HUES48 (cell line): ENCODE results near the gene STX3.

ENCODE experiments used
- H3K27ac ChIP-seq: one replicate; pipeline ENCODE4 v1.7.0; 2013; ENCODE audit warnings: low read depth, low read length, inconsistent platforms
- H3K27me3 ChIP-seq: 2 replicates; pipeline ENCODE4 v1.6.1; 2013; ENCODE audit warnings: mild to moderate bottlenecking, low read length; ENCODE audit not compliant: control insufficient read depth, insufficient read depth
- H3K36me3 ChIP-seq: 2 replicates; pipeline ENCODE4 v1.6.1; 2013; ENCODE audit warnings: low read length; ENCODE audit not compliant: control insufficient read depth, insufficient read depth
- H3K4me1 ChIP-seq: 2 replicates; pipeline ENCODE4 v1.6.1; 2013; ENCODE audit warnings: mild to moderate bottlenecking, low read length; ENCODE audit not compliant: control insufficient read depth, insufficient read depth
- H3K4me3 ChIP-seq: 2 replicates; pipeline ENCODE4 v1.5.1; 2013; ENCODE audit warnings: mild to moderate bottlenecking, low read depth, low read length
- H3K9ac ChIP-seq: 2 replicates; pipeline ENCODE4 v1.6.1; 2013; ENCODE audit warnings: mild to moderate bottlenecking, low read depth, low read length, moderate library complexity
- H3K9me3 ChIP-seq: 2 replicates; pipeline ENCODE4 v1.6.1; 2013; ENCODE audit warnings: low read length; ENCODE audit not compliant: control insufficient read depth, insufficient read depth

STX3 gene

DNA sequence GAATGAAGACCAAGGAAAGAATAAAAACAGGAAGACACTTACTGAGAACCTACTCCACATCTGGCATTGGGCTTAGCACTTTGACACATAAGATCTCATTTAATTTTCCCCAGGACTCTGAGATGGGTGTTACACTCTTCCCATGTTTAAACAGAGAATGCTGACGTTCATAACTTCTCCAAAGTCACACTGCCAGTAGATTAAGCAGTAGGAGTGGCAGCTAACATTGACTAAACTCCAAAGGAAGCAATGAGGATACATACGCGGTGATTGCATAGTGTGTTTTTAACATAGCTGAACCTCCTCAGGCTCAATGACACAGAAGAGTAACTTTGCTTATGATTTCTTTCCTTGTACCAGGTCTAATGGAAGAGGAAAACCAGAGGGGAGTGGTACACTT lies 27.0 kb upstream of the STX3 start:
- no peak overlapping the region for H3K27ac ChIP-seq

GRCh38 chr11:59728913-59729312 lies 26.3 kb upstream of the STX3 start:
- Histone ChIP-seq H3K4me3 (no peak overlapping the region), H3K27me3 (no peaks in the 10 kb centered on the region), H3K9ac (no peak overlapping the region), H3K4me1 (no peaks in the 10 kb centered on the region), H3K36me3 (no peaks in the 10 kb centered on the region), H3K9me3 (no peaks in the 10 kb centered on the region), H3K27ac (no peak overlapping the region)

More for the DNA sequence above, 27.0 kb upstream of the STX3 start:
- no peak overlapping the region for H3K9ac ChIP-seq
- H3K4me3 ChIP-seq: no peak overlapping the region
- no peaks in the 10 kb centered on the region for H3K4me1 ChIP-seq
- H3K36me3 ChIP-seq: no peaks in the 10 kb centered on the region
- H3K27me3 ChIP-seq: no peaks in the 10 kb centered on the region
- no peaks in the 10 kb centered on the region for H3K9me3 ChIP-seq

GRCh38 chr11:59729834-59730233 lies 25.3 kb upstream of the STX3 start:
- H3K27ac ChIP-seq: no peak overlapping the region
- no peak overlapping the region for H3K9ac ChIP-seq
- no peak overlapping the region for H3K4me3 ChIP-seq
- no peaks in the 10 kb centered on the region for H3K4me1 ChIP-seq
- no peaks in the 10 kb centered on the region for H3K36me3 ChIP-seq
- H3K9me3 ChIP-seq: no peaks in the 10 kb centered on the region
- H3K27me3 ChIP-seq: no peaks in the 10 kb centered on the region

GRCh38 chr11:59730896-59731565 lies 24.1 kb upstream of the STX3 start:
- Histone ChIP-seq H3K4me3 (no peak overlapping the region), H3K4me1 (no peaks in the 10 kb centered on the region)

GRCh38 chr11:59746111-59746510 lies 9.1 kb upstream of the STX3 start:
- Histone ChIP-seq H3K36me3 (no peaks in the 10 kb centered on the region), H3K4me1 (no peaks in the 10 kb centered on the region), H3K27me3 (no peaks in the 10 kb centered on the region), H3K9me3 (no peaks in the 10 kb centered on the region), H3K4me3 (no peak overlapping the region), H3K9ac (no peak overlapping the region), H3K27ac (no peak overlapping the region)

More at GRCh38 chr11:59730896-59731565, 24.1 kb upstream of the STX3 start:
- H3K9ac ChIP-seq: no peak overlapping the region
- H3K27ac ChIP-seq: no peak overlapping the region
- H3K9me3 ChIP-seq: no peaks in the 10 kb centered on the region
- H3K27me3 ChIP-seq: no peaks in the 10 kb centered on the region
- no peaks in the 10 kb centered on the region for H3K36me3 ChIP-seq

DNA sequence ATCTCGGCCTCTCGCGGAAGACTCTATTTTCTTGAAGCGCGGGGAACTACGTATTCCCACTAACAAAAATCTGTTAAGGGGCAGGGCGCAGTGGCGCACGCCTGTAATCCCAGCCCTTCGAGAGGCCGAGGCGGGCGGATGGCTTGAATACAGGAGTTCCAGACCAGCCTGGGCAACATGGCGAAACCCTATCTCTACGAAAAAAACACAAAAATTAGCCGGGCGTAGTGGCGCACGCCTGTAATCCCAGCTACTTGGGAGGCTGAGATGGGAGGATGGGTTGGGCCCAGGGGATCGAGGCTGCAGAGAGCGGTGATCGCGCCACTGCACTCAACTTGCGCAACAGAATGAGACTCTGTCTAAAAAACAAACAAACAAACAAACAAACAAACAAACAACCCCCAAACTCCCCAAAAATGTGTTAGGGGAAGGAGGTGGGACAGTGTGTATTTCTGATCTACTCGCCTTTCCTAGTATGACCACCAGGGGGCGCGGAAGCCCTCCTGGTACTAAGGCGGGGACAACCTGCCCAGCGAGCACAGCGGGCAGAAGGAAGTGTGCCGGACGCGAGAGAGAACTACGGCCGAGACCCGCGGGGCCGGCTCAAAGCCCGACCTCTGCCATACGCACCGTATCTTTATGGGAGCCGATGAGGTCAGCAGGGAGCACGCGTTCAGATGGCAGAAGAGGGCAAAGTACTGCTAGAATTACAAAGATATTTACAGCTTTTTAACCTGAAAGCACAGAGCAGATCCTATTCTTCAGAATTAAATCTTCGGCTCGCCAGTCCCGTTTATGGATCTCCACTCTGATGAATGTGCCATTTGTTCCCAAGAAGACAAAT lies 1.3 kb upstream of the STX3 start:
- no peaks in the 10 kb centered on the region for H3K27me3 ChIP-seq
- H3K9me3 ChIP-seq: no peaks in the 10 kb centered on the region
- no peak overlapping the region for H3K9ac ChIP-seq
- peaks cover 14% of the 10 kb centered on the region for H3K4me1 ChIP-seq
- peak overlapping the region; percentile 94 for H3K4me3 ChIP-seq
- 0 out of 2 replicates have a peak, but pooled peaks cover 2% of the 10 kb centered on the region for H3K36me3 ChIP-seq
- H3K27ac ChIP-seq: no peak overlapping the region

DNA sequence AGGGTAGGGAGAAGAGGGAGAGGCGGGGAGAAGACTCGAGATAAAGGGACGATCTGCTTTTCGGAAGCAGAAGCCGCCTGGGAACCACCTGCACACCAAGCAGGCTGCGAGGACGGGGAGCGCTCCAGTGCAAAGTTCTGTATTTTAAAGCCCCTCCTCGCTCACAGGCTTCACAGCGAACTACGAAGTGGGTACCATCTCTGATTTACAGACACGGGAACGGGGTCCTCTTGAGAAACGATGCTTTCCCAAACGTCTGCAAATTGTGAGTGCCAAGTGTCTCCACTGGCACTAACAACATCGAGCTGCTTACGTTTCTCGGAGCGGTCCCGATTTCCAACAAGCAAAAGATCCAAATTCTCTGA lies 700 bp upstream of the STX3 start:
- Histone ChIP-seq H3K4me1 (peaks cover 14% of the 10 kb centered on the region), H3K27ac (no peak overlapping the region), H3K4me3 (peak overlapping the region; percentile 94), H3K36me3 (0 out of 2 replicates have a peak, but pooled peaks cover 2% of the 10 kb centered on the region), H3K27me3 (no peaks in the 10 kb centered on the region), H3K9me3 (no peaks in the 10 kb centered on the region), H3K9ac (no peak overlapping the region)

DNA sequence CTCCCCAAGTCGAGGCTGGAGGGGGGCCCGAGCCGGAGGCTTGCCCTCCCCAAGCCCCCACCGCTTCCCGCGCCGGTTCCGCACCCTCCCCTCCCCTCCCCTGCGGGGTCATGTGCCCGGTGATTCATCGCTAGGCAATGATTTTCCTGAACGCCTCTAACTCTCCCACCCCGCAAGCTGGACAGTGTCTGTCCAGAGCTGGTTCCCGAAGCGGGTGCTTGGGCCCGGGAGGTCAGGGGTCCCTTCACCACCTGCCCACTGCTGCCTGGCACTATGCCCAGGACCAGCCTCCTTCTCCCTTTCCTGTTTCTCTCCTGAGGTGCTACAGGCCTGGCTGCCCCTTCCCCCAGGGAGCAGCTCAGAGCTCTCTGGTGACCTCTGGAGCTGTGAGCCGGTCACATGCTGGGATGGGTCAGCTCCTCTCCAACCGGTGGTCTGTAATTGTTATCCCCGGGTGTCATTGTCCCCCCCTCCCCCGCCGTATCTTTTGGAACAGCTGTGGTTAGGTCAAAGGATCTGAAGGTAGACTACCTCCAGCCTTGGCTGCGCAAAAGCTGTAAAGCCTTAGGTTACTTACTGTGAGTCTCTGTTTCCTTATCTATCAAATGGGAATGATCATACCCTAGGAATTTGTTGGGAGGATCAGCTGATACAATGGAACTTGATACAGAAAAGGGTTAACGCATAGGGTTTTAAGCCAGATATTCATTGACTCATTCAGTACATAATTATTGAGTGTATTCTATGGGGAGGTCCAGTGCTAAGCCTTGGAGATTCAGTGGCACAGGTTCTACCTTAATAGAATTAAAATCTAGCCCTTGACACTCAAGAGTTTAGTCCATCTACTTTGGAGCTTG lies 753 bp downstream of the STX3 start:
- H3K9me3 ChIP-seq: no peaks in the 10 kb centered on the region
- 0 out of 2 replicates have a peak, but pooled peaks cover 2% of the 10 kb centered on the region for H3K36me3 ChIP-seq
- peak overlapping the region; percentile 94 for H3K4me3 ChIP-seq
- H3K27me3 ChIP-seq: no peaks in the 10 kb centered on the region
- H3K4me1 ChIP-seq: peaks cover 14% of the 10 kb centered on the region
- H3K27ac ChIP-seq: peak overlapping the region; percentile 90
- peak overlapping the region; percentile 75; the same call in 1 of the 2 replicates for H3K9ac ChIP-seq

DNA sequence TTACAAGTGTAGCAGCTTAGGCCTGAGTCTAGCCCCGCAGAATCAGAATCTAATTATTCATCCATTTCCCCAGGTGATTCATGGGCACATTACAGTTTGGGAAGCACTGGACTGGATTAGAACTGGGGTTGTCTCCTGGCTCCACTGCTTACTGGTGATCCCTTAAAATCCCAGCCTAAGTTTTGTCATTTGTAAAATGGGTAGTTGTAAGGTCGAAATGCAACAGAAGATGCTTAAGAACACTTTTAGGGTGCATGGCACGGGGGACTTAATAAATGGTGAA lies 1.3 kb downstream of the STX3 start:
- Histone ChIP-seq H3K4me3 (peak overlapping the region; percentile 94), H3K4me1 (peaks cover 14% of the 10 kb centered on the region), H3K27me3 (no peaks in the 10 kb centered on the region), H3K9ac (no peak overlapping the region), H3K36me3 (0 out of 2 replicates have a peak, but pooled peaks cover 2% of the 10 kb centered on the region), H3K27ac (peak overlapping the region; percentile 90), H3K9me3 (no peaks in the 10 kb centered on the region)

DNA sequence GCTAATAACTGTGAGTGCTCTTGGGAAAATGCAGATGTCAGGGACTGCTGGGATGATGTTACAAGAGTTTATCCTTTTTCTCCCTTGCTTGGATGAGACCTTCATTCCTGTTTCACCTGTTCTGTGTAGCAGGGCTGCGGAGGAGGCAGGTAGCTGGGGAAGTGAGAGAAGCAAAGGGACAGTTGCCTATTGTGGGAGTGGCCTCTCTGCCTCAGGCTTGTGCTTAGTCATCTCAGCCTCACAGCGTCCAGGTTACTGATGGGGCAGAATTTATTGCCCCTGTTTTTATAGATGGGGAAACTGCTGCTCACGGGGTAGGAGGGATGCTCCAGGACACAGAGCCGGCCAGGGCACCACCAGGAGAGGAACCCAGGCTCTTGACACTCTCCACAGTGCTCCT lies 1.7 kb downstream of the STX3 start:
- no peak overlapping the region for H3K9ac ChIP-seq

More for the DNA sequence above, 1.7 kb downstream of the STX3 start:
- no peaks in the 10 kb centered on the region for H3K27me3 ChIP-seq
- peak overlapping the region; percentile 94 for H3K4me3 ChIP-seq
- no peaks in the 10 kb centered on the region for H3K9me3 ChIP-seq
- H3K36me3 ChIP-seq: 0 out of 2 replicates have a peak, but pooled peaks cover 2% of the 10 kb centered on the region
- H3K4me1 ChIP-seq: peaks cover 14% of the 10 kb centered on the region
- H3K27ac ChIP-seq: no peak overlapping the region
